ENCODE measurements around the gene MAGI2.

Gene MAGI2

DNA sequence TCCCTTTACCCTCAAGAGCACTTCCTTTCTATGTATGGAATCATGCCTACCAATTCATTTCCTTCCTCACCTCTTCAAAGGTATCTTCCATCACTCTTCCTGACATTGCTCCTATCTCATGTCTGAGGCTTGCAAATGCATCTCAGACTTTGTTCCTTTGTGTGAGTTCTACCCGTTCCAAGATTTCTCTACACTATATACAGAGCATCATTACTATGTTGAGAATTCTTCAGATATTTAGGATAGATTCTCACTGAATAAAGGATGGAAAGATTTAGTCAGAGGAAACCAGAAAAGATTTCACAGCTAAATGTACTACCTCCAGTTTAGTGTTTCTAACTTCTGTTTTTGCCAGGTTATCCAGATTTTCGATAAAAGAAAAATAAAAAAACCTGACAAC, 1192.2 kb downstream of the MAGI2 start:
- DNase-seq = no peak
- H3K9ac ChIP-seq (ENCODE audit: low read depth, low read length) = no peak overlapping the region
- no peaks in the 10 kb centered on the region for H3K36me3 ChIP-seq (ENCODE audit: insufficient read depth, low read length)
- no peak overlapping the region for H2AFZ ChIP-seq (ENCODE audit: low read depth, low read length)
- no peaks in the 10 kb centered on the region for H3K79me2 ChIP-seq (ENCODE audit: insufficient read depth, low read length)
- ATAC-seq (ENCODE audit: insufficient read depth, low read depth) = no peak
- H3K27me3 ChIP-seq (ENCODE audit: insufficient read depth, low read length, poor library complexity) = no peaks in the 10 kb centered on the region
- H3K4me2 ChIP-seq (ENCODE audit: insufficient read depth, low read length) = no peak overlapping the region
- H3K4me3 ChIP-seq (ENCODE audit: low read depth in 1 of 2, low read length in 2 of 2) = no peak overlapping the region
- no peak overlapping the region for H3K27ac ChIP-seq (ENCODE audit: low read length)
- H4K20me1 ChIP-seq (ENCODE audit: insufficient read depth, low read length) = no peaks in the 10 kb centered on the region
- H3K9me3 ChIP-seq (ENCODE audit: insufficient read depth, low read length, severe bottlenecking) = no peaks in the 10 kb centered on the region
- TF ChIP-seq EZH2 (IDR thresholded peaks at IDR 0.05; ENCODE audit: borderline replicate concordance, low read depth, low read length, severe bottlenecking) = no peak
- TF ChIP-seq CTCF (IDR thresholded peaks at IDR 0.05; ENCODE audit: borderline replicate concordance, extremely low read depth, low read length, poor library complexity, severe bottlenecking) = no peak
- H3K4me1 ChIP-seq (ENCODE audit: insufficient read depth, low read length) = no peaks in the 10 kb centered on the region

- H3K27ac ChIP-seq (ENCODE audit: low read length) = no peak overlapping the region
- H3K4me3 ChIP-seq (ENCODE audit: low read depth in 1 of 2, low read length in 2 of 2) = no peak overlapping the region
- TF ChIP-seq EZH2 (IDR thresholded peaks at IDR 0.05; ENCODE audit: borderline replicate concordance, low read depth, low read length, severe bottlenecking) = no peak
- TF ChIP-seq CTCF (IDR thresholded peaks at IDR 0.05; ENCODE audit: borderline replicate concordance, extremely low read depth, low read length, poor library complexity, severe bottlenecking) = no peak
- H3K9me3 ChIP-seq (ENCODE audit: insufficient read depth, low read length, severe bottlenecking) = no peaks in the 10 kb centered on the region
- H3K36me3 ChIP-seq (ENCODE audit: insufficient read depth, low read length) = no peaks in the 10 kb centered on the region
- no peak overlapping the region for H2AFZ ChIP-seq (ENCODE audit: low read depth, low read length)
- DNase-seq = no peak
- H3K4me1 ChIP-seq (ENCODE audit: insufficient read depth, low read length) = no peaks in the 10 kb centered on the region
- H3K79me2 ChIP-seq (ENCODE audit: insufficient read depth, low read length) = no peaks in the 10 kb centered on the region
- no peaks in the 10 kb centered on the region for H3K27me3 ChIP-seq (ENCODE audit: insufficient read depth, low read length, poor library complexity)
- H3K4me2 ChIP-seq (ENCODE audit: insufficient read depth, low read length) = no peak overlapping the region
- H4K20me1 ChIP-seq (ENCODE audit: insufficient read depth, low read length) = no peaks in the 10 kb centered on the region
- no peak overlapping the region for H3K9ac ChIP-seq (ENCODE audit: low read depth, low read length)
- no peak for ATAC-seq (ENCODE audit: insufficient read depth, low read depth)
Observed at GRCh38 chr7:78260826-78261225, 1192.6 kb downstream of the MAGI2 start.

- no peak for DNase-seq
- H3K36me3 ChIP-seq (ENCODE audit: insufficient read depth, low read length) = no peaks in the 10 kb centered on the region
- no peak overlapping the region for H3K27ac ChIP-seq (ENCODE audit: low read length)
- no peaks in the 10 kb centered on the region for H3K9me3 ChIP-seq (ENCODE audit: insufficient read depth, low read length, severe bottlenecking)
- no peak overlapping the region for H3K4me2 ChIP-seq (ENCODE audit: insufficient read depth, low read length)
- no peaks in the 10 kb centered on the region for H3K27me3 ChIP-seq (ENCODE audit: insufficient read depth, low read length, poor library complexity)
- no peak for ATAC-seq (ENCODE audit: insufficient read depth, low read depth)
- no peak for TF ChIP-seq EZH2 (IDR thresholded peaks at IDR 0.05; ENCODE audit: borderline replicate concordance, low read depth, low read length, severe bottlenecking)
- no peak for TF ChIP-seq CTCF (IDR thresholded peaks at IDR 0.05; ENCODE audit: borderline replicate concordance, extremely low read depth, low read length, poor library complexity, severe bottlenecking)
- no peaks in the 10 kb centered on the region for H3K79me2 ChIP-seq (ENCODE audit: insufficient read depth, low read length)
- H3K4me1 ChIP-seq (ENCODE audit: insufficient read depth, low read length) = no peaks in the 10 kb centered on the region
- no peak overlapping the region for H2AFZ ChIP-seq (ENCODE audit: low read depth, low read length)
- no peak overlapping the region for H3K9ac ChIP-seq (ENCODE audit: low read depth, low read length)
- H3K4me3 ChIP-seq (ENCODE audit: low read depth in 1 of 2, low read length in 2 of 2) = no peak overlapping the region
- H4K20me1 ChIP-seq (ENCODE audit: insufficient read depth, low read length) = no peaks in the 10 kb centered on the region
Observed at GRCh38 chr7:78254726-78255055, 1198.8 kb downstream of the MAGI2 start.

Data from DND-41 (cell line).